Measurements from ENCODE around the gene CXCR3.
"Not testable (repeated sequence)": the region's sequence is repeated elsewhere in the genome, so short reads cannot be mapped to it uniquely, and the experiment has no call there.

CXCR3 gene

GRCh38 chrX:71611736-71612135 is 6.6 kb downstream of the CXCR3 start:
- not testable (repeated sequence) for DNase-seq (ENCODE audit: low read depth in 1 of 2, low spot score in 1 of 2)

- no peak for DNase-seq (ENCODE audit: low read depth in 1 of 2, low spot score in 1 of 2)
These were observed 9.1 kb downstream of the CXCR3 start for GRCh38 chrX:71609095-71609750.

DNA sequence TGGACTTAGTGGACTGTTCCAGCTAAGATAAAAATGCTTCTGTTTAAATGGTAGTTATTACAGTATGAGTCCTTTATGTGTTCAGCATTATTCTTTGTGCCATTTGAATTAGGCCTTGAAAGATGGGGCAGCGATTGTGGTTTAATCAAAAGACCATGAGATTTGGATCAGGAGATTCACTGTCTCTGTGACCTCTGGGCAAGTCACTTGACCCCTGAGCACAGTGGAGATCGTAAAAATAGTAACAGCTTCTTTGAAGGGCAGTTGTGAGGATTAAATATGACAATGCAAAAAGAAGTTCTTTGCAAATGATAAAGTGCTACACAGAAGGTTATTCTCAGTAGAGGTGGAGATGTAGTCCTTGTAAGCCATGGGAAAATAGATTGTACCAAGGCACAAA is 10.8 kb downstream of the CXCR3 start:
- no peak for DNase-seq (ENCODE audit: low read depth in 1 of 2, low spot score in 1 of 2)

DNA sequence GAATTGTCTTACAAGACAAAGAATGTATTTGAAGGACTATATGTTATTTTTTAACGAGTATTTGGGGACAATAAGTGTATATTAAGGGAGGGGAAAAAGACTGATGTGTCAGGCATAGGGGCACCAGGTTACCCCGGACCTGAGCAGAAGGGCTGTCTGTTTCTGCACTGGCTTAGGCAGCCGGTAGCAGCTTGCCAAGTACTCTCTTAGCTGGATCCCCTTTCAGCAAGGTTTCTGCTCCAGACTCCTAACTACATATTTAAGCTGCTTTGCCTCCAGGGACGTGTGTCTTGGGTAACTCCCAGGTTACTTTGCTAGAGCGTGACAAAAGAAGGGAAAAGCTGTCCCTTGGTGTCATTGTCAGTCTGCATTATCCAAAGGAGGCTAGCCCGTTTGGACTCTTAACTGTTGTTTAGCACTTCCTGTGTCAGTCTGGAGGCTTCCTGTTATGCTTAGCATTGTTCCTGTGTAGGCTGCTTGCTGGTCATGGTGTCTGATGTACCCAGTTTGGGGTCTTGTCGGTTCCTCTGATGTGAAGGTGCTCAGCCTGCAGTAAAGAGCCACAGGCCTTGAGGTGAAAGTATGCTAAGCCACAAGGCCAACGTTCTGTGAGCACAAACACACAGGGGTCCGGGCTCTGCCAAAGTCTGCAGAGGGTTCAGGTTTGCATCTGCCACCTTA is 11.6 kb downstream of the CXCR3 start:
- DNase-seq (ENCODE audit: low read depth in 1 of 2, low spot score in 1 of 2): no peak

DNA sequence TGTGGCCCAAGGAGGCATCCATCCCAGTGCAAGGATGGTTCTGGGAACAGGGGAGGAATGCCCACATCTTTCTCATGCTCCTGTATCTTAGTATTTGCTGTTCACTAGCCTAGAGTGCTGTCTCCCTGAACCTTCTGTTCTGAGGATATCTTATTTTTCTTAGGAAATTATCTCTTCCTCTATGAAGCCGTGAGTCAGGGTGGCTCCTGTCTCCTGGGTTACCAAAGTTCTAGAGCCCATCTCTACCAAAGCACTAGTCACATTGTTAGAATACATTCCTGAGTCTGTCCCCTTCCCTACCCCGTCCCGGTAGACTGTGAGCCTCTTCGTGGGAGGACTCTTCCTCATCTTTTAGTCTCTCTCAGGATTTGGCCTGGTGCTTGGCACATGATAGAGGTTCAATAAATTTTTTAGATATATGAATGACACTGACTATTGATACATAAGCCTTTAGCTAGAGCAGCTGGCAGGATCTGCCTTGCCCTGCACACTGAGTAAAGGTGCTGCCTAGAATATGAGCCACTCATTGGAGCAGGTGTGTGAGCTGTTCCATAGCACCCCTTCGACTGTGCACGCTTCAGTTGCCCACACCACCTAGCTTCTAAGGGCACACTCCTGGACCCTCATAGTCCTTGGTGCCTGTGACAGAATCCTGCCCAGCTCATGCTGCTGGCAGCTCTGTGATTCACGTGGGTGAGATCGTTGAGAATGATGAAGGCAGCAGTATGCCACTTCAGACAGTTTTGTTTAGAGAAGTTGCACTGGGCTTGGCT is 13.3 kb downstream of the CXCR3 start:
- no peak for DNase-seq (ENCODE audit: low read depth in 1 of 2, low spot score in 1 of 2)

GRCh38 chrX:71604141-71604540 is 14.2 kb downstream of the CXCR3 start:
- DNase-seq (ENCODE audit: low read depth in 1 of 2, low spot score in 1 of 2): no peak

DNA sequence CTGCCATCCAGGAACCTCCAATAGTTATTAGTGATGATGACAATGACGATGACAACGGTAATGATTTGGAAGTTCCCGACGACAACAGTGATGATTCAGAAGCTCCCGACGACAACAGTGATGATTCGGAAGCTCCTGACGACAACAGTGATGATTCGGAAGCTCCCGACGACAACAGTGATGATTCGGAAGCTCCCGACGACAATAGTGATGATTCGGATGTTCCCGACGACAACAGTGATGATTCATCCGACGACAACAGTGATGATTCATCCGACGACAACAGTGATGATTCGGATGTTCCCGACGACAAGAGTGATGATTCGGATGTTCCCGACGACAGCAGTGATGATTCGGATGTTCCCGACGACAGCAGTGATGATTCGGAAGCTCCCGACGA is 14.7 kb downstream of the CXCR3 start:
- DNase-seq (ENCODE audit: low read depth in 1 of 2, low spot score in 1 of 2): no peak

GRCh38 chrX:71599965-71600364 is 18.3 kb downstream of the CXCR3 start:
- no peak for DNase-seq (ENCODE audit: low read depth in 1 of 2, low spot score in 1 of 2)

DNA sequence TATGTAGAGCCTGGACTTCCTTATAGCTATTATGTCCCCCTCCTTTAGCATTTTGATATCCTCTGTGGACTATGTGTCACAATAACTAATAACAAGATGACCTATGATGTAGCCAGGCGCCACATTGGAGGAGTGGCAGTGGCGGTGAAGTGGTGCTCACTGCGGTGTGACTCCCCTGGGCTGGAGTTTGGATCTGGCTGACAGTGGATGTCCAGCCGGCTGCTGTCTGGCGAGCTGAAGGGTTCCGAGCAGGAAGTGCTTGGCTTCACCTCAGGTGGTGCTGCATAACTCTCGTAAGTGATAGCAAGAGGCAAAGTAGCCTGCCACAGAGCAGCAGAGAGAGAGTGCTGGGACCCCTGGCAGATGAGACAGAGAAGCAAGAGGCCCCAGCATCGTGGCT is 25.1 kb downstream of the CXCR3 start:
- DNase-seq (ENCODE audit: low read depth in 1 of 2, low spot score in 1 of 2): not testable (repeated sequence)

GRCh38 chrX:71586929-71587328 is 31.4 kb downstream of the CXCR3 start:
- DNase-seq (ENCODE audit: low read depth in 1 of 2, low spot score in 1 of 2): no peak

DNA sequence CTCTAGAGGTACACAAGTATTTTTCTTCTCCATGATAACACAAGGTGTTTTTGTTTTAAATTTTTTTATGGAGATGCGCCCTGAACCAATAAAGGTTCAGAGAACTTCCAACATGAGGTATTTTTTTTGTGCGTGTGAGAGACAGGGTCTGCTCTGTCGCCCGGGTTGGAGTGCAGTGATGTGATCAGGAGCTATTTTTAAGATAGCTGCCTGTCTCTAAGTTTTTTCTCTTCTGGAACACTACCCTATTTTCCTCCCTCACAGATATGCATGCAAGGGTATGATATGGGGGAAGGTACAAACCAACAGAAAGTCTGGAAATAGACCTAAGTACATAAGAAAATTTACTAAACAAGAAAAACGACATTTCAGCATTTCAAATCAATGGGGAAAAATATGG is 37.1 kb downstream of the CXCR3 start:
- DNase-seq (ENCODE audit: low read depth in 1 of 2, low spot score in 1 of 2): no peak

- no peak for DNase-seq (ENCODE audit: low read depth in 1 of 2, low spot score in 1 of 2)
These were observed 38.3 kb downstream of the CXCR3 start for GRCh38 chrX:71579990-71580380.

- DNase-seq (ENCODE audit: low read depth in 1 of 2, low spot score in 1 of 2): no peak
These were observed 38.9 kb downstream of the CXCR3 start for GRCh38 chrX:71579136-71579989.

DNA sequence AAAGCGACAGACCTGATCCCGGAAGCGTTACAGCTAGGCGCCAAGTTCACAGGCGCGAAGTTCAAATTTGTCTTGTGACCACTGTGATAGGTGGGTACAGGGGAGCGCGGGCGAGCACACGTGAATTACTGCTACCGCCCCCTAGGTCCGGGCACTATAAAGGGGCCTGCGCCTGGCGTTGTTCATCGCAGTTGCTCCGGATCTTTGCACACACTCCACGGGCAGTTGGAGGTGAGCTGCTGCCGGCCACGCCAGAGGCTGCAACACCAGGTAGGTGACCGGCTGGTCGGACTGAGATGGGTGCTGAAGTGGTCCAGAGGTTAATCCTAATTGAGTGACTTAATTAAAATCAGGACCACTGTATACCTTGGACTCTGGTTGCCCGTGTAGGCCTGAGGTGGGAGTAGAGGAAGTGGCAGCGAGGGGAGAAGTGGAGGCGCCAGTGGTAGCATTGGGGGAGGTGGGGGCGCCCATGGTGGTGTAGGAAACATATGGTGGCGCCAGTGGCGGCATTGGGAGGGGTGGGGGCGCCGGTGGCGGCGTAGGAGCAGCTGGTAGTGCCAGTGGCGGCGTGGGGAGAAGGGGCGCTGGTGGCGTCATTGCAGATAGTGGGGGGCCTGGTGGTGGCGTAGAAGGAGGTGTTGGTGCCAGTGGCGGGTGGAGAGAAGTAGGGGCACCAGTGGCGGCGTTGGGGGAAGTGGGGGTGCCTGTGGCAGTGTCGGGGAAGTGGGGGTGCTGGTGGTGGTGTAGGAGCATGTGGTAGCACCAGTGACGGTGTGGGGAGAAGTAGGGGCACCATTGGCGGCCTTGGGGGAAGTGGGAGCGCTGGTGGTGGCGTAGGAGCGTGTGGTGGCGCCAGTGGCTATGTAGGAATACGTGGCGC is 39.8 kb downstream of the CXCR3 start, which contains the start of gene GCNA:
Gene GCNA (plus strand): TSS at position 185 of the 883 bp plus-strand sequence. CDS start 2,385 bp downstream, outside the sequence.
- DNase-seq (ENCODE audit: low read depth in 1 of 2, low spot score in 1 of 2): no peak

GRCh38 chrX:71577682-71578081 is 40.6 kb downstream of the CXCR3 start:
- DNase-seq (ENCODE audit: low read depth in 1 of 2, low spot score in 1 of 2): no peak

- no peak for DNase-seq (ENCODE audit: low read depth in 1 of 2, low spot score in 1 of 2)
These were observed 44.7 kb downstream of the CXCR3 start for GRCh38 chrX:71573590-71573989.

GRCh38 chrX:71571390-71571789 is 46.9 kb downstream of the CXCR3 start:
- not testable (repeated sequence) for DNase-seq (ENCODE audit: low read depth in 1 of 2, low spot score in 1 of 2)

All from stimulated activated CD4-positive, alpha-beta T cell treated with anti-CD3 and anti-CD28 coated beads, Interleukin-15, amount 100 ng/mL, for 1 hour (primary cell).